PC-3 (cell line): ENCODE data around the gene ZNF280D.

Source experiments
- CTCF ChIP-seq: fragments of 300-600 bp; sonication (generic); conservative IDR thresholded peaks from 2 replicates; pipeline ENCODE4 v1.5.1; 2017; ENCODE audit warnings: antibody characterized with exemption, low read depth, mild to moderate bottlenecking, low read length
- EZH2phosphoT487 ChIP-seq: fragments of 300-600 bp; sonication (generic); IDR thresholded peaks from 2 replicates; pipeline ENCODE4 v1.6.1; 2018; ENCODE audit warnings: mild to moderate bottlenecking, antibody characterized with exemption, low read length, borderline replicate concordance

GRCh38 chr15:56733136-56734012, at the start of gene ZNF280D:
- TF ChIP-seq CTCF (no peak), EZH2phosphoT487 (no peak)
